Mammary epithelial cell (primary cell): ENCODE measurements around the gene THADA.

ENCODE experiments used
- EZH2 ChIP-seq: IDR thresholded peaks from 2 replicates; pipeline ENCODE4 v1.6.1; 2012; ENCODE audit warnings: low read length, inconsistent platforms, borderline replicate concordance
- TF ChIP-seq, protein P1 (sequence below), 2 donors: IDR thresholded peaks in 1 of 2; conservative IDR thresholded peaks in 1 of 2; 2 replicates each; pipeline ENCODE4 v1.5.1; 2011 to 2012; ENCODE audit warnings: inconsistent platforms in 2 of 2, low read length in 2 of 2, mild to moderate bottlenecking in 2 of 2, control low read depth in 1 of 2, low read depth in 1 of 2; ENCODE audit not compliant: insufficient read depth in 1 of 2; ENCODE audit errors: extremely low read depth in 1 of 2

DNA sequence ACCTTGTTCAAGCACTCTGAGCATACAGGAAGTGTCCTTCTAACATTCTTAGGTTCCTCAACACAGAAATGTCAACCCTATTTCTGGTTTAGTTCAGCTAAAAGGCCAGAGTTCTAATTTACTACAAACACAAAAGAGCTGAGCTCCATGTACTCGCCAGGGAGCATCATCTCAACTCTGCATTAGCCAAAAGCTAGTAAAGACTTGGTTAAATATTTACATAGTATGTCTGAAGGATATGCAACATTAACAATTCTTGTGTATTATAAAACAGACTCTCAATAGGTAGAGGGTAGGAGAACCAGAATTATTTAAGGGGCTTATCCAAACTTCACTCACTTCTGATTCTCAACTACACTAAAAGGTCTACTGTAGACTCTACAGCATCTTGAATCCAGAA is 154.6 kb downstream of the THADA start:
- TF ChIP-seq, protein P1, sequence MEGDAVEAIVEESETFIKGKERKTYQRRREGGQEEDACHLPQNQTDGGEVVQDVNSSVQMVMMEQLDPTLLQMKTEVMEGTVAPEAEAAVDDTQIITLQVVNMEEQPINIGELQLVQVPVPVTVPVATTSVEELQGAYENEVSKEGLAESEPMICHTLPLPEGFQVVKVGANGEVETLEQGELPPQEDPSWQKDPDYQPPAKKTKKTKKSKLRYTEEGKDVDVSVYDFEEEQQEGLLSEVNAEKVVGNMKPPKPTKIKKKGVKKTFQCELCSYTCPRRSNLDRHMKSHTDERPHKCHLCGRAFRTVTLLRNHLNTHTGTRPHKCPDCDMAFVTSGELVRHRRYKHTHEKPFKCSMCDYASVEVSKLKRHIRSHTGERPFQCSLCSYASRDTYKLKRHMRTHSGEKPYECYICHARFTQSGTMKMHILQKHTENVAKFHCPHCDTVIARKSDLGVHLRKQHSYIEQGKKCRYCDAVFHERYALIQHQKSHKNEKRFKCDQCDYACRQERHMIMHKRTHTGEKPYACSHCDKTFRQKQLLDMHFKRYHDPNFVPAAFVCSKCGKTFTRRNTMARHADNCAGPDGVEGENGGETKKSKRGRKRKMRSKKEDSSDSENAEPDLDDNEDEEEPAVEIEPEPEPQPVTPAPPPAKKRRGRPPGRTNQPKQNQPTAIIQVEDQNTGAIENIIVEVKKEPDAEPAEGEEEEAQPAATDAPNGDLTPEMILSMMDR (conservative IDR thresholded peaks at IDR 0.05 in 1 of 2, IDR thresholded peaks at IDR 0.05 in 1 of 2; ENCODE audit: extremely low read depth in 1 of 2, insufficient read depth in 1 of 2, low read depth in 1 of 2, low read length in 2 of 2), result no peak
- TF ChIP-seq EZH2, result no peak
